HEK293T (cell line): ENCODE data around the gene LRP8.

ENCODE experiments used
- BHLHE40 ChIP-seq: fragments of 450-650 bp; IDR thresholded peaks from 2 replicates; pipeline ENCODE4 v1.6.1; 2016; ENCODE audit warnings: mild to moderate bottlenecking, moderate library complexity, borderline replicate concordance
- FOXK2 ChIP-seq: fragments of 450-650 bp; IDR thresholded peaks from 2 replicates; pipeline ENCODE4 v1.6.1; 2016; ENCODE audit warnings: mild to moderate bottlenecking
- FOXM1 ChIP-seq: fragments of 450-650 bp; IDR thresholded peaks from 2 replicates; pipeline ENCODE4 v1.6.1; 2017; ENCODE audit warnings: mild to moderate bottlenecking, borderline replicate concordance
- HDGF ChIP-seq: fragments of 450-650 bp; IDR thresholded peaks from 2 replicates; pipeline ENCODE4 v1.6.1; 2017; ENCODE audit warnings: antibody characterized with exemption, borderline replicate concordance
- NFRKB ChIP-seq: fragments of 450-650 bp; IDR thresholded peaks from 2 replicates; pipeline ENCODE4 v1.6.1; 2016; ENCODE audit warnings: mild to moderate bottlenecking, moderate library complexity
- PKNOX1 ChIP-seq: fragments of 450-650 bp; IDR thresholded peaks from 2 replicates; pipeline ENCODE4 v1.6.1; 2016
- SP1 ChIP-seq: fragments of 450-650 bp; IDR thresholded peaks from 2 replicates; pipeline ENCODE4 v1.6.1; 2017

GRCh38 chr1:53372501-53372951, 44.7 kb upstream of the LRP8 start:
- TF ChIP-seq BHLHE40 (no peak), FOXK2 (no peak), FOXM1 (no peak), HDGF (no peak), PKNOX1 (no peak), NFRKB (no peak), SP1 (no peak)
